NCI-H2171 treated with DMSO at 0.1 percent for 48 hours (cell line): Measurements from ENCODE around the gene FAM170B.

ENCODE experiments used
- DNase-seq: peaks from one replicate; lab custom pipeline; 2025; lab: John Stamatoyannopoulos, UW

FAM170B gene

DNA sequence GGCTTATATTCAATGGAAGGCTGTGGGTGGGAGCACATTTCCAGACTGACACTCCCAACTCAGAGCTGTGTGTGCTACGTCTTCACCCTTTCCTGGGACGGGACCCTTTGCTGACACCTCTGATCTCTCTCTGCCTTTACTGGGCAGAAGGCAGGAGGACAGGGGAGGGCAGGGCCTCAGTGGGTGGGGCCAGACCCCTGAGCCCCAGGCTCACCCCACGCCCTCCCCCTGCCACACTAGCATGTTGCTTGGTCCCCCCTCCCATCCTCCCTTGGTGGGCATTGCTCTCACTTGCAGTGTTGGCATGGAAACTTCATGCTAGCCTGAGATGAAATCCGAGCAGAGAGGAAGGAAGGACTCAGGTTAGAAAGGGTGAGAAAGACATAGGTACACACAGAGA lies 36.0 kb upstream of the FAM170B start:
- DNase-seq: no peak

DNA sequence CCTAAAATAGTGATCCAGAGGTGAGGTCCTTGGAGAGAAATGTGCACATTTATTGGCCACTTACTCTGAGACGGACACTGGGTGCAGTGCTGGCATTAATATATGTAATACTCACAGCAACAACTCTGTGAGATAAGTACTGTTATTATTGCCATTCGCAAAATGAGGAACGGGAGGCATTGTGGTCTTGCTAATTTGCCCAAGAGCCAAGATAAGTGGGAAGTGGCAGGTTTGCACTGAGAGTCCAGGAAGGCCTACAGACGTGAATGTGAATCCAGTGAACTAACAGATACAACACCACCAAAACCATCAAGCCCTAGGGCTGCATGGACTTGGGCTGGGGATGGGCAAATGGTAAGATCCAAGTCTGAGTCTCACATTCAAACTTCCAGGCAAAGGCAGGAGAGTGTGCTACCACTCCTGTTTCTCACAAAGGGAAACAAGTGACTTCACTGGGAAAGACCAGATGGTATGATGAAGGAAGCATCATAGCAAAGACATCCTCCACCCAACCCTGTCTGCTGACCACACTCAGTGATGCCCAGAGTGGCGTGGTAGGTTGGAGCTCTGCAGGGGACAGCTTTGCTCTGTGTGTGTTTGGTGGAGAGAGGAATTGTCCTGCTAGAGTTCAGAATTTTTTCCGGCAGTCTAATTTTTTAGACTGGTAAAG lies 35.1 kb upstream of the FAM170B start:
- DNase-seq: no peak

DNA sequence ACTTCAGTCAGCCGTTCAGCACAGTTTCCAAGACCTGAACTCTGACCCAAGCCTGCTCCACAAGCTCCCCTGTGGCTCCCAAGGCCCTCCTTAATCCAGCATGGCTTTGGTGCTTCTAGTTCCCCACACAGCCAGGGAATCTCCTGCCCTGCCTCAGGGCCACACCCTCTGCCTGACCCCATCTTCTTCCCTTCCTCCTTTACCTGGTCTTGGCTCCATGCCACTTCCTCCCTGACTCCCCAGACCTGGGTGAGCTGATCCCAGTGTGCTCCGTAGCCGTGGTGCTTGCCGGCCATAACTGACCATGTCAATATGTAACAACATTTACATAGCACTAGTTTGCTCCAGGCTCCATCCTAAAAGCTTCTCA lies 34.3 kb upstream of the FAM170B start:
- no peak for DNase-seq

DNA sequence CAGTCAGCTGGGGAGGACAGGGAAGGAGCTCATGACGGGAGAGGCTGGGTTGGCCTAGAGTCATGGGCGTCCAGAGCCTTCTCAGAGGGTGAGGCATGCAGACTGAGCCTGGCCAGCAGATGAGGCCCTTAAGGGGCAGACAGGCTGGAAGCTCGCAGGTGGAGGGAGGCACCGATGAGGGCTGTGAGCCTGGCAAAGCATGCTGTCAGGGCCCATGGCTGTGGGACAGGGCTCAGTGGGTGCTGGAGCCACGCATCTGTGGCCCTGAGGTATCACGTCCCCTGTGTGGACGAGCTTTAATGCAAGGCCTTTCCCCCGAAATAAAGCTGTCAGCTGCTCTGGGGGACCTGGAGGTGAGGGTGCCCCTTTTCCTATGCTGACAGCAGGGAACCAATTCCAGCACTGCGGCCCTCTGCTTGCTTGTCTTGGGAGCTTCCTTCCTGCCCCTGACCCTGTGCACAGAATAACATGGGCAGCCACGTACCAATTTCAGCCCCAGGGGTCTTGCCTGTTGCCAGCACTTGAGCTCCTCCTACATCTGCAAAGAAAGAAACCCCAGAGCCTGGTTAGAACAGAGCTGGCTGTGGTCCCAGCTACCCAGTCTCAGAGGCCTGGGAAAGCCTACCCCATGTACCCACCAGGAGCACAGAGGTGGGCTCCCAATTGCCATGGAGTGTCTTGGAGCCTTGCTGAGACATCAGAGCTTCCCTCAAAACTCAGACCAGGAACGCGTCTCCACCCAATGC lies 33.8 kb upstream of the FAM170B start:
- DNase-seq: no peak

DNA sequence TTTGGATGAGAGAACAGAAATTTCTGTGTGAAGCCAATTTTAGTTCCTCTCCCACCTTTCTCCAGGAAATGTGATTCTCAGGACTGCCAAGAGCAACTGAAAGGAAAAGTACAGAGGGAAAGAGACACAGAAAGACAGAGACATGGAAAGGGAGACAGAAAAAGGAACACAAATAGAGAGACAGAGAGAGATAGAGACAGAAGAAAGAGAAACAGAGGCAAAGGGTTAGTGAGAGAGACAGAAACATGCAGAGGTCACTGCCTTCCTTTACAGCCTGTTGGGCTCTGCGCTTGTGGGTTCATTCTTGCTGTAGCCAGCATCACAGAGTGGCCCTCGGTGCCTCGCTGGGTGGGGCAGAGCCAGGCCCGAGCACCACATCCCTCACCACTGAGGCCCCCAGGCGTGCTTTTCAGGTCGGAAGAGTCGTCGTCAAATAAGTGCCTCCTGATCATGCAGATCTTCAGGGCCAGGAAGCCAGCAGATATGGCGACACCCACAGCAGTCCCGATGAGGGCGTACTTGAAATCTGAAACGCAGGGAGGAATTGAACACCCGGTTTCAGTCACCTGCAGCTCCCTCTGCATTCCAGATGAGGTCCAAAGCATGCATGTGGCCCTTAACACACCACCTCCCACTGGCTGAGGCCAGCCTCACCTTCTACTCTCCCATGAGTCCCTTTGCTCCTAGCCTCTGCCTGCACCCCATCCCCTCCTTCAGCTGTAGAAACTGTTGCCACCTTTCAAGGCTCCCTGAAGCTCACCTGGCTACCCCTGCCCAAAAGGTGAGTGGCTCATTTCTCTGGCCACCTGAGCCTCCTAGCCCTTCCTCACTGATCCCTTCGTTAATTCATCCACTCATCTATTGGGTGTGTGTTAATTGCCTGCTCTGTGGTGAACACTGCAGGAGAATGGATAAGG lies 32.9 kb upstream of the FAM170B start:
- DNase-seq: no peak

DNA sequence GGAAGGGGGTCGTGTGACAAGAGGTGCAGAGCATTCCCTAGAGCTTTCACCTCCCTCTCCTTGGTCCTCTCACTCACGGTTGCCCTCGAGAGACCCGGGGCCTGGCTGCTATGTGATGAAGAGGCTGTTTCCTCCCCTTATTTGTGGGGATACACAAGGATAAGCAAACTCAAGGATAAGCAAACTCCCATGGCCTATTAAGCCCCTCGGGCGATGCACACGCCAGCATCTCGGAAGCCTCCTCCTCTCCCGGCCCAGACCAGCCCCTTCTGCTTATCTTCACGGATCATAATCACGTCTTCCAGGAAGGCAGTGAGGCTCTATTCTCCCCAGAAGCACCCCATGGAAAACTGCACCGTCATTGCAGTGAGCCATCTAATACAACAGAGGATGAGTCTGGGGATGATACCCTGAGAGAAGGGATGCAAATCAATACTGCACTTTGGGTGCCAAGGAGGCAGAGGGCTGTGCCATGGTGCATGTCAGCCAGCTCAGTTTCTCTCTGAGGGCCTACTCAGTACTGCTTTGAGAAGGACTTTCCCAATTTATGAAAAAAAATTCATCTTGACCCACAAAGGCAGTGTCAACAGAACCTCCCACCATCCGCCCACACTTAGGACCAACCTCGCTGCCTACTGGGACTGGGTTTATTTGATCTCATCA lies 32.1 kb upstream of the FAM170B start:
- DNase-seq: no peak

DNA sequence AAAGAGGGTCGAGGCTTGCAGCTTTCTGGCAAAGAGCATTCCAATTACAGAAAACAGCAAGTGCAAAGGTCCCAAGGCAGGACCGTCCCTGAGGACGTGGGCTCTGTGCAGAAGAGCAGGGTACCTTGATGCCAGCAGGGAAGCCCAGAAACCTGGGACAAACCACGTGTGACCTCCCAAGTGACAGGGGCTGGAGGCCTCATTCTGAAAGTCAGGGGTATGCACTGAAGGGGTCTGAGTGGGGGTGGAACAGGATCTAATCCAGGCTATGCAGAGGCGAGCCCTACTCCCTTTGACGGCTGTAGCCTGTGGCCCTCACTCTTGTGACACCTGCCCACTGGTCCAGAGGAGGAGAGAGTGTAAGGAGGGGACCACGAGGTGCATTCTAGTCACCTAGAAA lies 31.4 kb upstream of the FAM170B start:
- DNase-seq: no peak

DNA sequence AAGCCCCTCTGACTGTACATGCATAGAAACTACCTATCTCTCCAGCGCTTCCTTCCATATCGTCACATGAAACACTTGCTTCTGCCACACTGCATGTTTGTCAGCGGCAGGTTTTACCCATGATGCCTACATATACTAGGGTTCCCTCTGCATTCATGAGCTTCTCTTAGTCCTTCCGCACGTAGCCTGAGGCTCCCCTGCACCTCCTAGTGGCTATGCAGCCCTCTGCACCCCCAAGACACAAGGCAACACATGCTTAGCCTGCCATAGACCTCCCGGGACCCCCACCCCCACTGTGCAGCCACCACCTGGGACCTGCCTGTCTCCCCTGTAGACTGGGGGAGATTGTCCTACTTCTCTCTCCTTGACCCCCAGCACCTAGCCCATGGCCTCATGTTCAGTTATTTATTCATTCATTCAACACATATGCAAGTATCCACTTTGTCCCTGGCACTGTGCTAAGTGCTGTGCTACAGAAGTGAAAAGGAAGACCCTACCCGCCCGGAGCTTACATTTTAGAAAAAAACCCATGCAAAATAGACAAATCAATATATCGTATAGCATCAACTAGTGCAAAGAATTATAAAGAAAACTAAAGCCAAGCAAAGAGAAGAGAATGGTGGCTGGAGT lies 30.9 kb upstream of the FAM170B start:
- DNase-seq: no peak

DNA sequence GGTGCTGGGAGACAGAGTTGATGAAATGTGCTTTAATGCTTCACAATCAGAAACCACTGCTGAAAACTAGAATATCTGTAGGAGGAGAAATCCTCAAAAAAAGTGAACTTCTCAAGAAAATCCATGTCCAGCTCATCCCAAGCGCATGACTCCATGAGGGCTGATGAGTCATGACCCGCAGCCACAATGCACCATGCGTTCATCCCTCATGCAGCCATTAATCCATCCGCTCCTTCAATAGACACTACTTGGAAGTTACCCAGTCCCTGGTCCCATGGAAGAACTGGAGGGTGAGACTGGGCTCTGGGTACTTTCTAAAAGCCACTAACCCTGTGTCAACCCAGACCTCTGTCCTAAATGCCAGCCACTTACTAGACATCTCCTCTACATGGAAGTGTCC lies 29.9 kb upstream of the FAM170B start:
- no peak for DNase-seq

DNA sequence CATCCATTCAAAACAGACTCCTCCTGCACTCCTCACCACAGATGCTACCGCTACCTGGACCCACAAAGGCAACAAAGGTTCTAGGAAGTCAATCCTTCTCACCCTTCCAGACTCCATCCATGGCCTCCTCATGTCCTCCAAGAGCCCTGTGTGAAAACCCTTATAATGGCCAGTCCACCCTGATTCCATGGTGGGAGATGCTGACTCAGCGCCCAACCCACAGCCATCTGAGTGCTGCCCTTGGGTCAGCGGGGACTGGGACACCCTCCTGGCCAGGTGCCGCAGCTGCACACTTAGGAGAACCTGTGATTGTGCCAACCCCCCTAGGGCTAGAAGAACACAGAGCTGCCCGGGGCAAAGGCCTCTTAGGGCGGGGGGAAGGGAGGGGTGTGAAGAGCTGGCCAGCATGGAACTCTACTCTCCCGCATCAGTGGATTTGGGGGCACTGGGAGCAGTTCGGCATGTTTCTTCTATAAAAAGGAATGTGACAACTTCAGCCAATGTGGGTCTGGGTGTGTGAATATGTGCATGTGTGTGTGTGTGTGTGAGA lies 29.0 kb upstream of the FAM170B start:
- DNase-seq: no peak

DNA sequence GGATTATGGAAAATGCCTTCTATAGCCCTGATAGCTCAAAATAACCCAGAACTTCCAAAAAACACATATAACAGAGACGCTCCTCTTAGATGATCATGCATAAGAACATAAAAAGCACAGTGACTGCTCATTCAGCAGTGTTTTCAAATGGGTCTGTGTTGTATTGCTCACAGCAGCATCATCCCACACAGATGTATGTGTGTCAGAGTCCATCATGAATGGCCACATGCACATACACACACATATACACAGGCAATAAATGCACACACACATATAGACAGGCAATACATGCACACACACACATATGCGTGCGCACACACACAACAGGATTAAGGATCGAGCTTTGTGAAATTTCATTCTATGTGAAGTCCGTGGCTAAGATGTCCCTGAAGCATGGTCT lies 28.2 kb upstream of the FAM170B start:
- DNase-seq: no peak

DNA sequence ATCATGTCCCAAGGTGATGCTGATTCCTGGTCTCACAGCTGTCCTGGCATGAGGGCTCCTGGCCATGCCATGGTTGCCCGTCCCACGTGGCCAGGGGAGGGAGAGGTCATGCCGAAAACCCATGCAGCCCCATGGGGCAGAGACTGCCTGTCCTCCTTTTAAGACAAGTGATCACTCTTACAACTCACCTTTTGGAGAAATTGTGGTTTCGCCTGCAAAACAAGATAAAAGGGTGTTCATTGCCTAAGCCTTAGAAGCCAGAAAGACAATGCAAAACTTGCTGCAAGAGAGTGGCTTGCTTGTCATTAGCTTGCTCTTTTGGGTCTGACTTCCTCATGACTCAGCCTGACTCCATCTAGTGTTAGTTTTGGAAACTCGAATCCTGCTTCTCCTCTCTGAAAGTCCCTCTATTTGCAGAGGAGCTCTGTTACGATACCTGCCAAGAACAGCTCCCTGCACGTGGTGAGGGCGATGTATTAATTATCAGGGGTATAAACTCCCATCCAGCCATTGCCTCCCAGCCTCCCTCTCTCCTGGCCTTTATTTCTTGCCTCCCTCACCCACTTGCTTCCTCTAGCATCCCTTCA lies 27.7 kb upstream of the FAM170B start:
- DNase-seq: no peak

DNA sequence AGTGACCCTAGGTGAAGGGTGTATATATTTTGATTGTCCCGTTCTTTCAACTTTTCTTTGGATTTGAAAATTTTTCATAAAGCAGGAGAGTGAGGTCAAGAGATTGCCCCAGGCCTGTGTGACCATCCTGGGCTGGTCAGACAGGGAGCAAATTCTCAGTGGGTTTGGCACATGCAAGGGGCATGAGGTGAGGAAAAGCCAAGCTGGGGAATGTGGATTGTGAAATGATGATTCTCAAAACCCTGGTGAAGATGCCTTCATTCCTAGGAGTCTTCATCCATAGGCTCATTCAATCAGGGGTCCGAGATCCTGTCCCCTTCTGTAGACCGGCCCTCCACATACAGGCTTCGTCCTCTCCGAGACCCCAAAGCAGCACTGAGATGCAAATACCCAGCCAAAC lies 27.0 kb upstream of the FAM170B start:
- DNase-seq: no peak

DNA sequence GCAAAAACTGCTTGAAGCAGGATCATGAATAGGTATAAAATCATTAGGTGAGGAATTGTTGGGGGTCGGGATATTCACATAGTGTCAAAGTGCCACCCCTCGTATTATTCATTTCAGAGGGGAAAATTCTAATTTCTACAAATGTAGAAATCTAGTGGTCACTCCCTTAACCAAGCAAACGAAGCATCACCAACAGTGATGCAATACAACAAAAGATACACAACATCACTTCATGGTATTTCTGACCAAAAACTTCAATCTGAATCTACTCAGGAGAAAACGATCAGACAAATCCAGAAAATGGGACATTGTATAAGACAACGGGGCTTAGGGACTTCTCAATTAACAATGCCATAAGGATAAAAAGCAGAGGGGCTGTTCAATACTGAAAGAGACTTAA lies 26.3 kb upstream of the FAM170B start:
- no peak for DNase-seq

DNA sequence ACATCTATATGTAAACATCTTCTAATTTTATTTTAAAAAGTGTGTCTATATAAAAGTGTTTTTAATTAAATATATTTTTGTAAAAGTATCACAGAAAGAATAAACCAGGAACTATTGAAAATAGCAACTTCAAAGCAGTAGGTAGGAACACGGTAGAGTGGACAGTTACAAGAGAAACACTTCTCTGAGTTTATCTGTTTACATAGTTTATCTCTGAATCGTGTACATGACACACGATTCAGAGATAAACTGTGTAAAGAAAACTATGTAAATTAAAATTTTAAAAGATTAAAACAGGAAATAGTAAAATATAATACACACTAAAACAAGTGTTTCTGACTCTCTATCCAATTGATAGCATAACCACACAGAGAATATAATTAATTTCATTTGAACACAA lies 25.1 kb upstream of the FAM170B start:
- DNase-seq: no peak

DNA sequence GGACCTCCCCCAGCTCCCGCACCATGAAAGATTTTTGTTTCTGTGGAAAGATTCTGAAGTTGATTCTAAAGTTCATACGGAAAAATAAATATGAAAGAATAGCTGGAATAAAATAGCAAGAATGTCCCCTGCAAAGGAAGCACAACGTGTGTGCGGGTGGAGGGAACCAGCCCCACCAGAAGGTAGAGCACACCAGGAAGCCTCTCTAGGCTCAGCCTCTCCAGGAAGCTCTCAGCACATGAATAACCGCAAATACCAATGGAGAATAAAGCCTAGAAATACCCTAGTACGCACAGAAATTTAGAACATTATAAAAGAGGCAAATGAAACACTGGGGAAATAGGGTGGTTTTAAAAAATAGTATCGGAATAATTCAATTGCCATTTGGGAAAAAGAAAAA lies 24.6 kb upstream of the FAM170B start:
- DNase-seq: no peak

DNA sequence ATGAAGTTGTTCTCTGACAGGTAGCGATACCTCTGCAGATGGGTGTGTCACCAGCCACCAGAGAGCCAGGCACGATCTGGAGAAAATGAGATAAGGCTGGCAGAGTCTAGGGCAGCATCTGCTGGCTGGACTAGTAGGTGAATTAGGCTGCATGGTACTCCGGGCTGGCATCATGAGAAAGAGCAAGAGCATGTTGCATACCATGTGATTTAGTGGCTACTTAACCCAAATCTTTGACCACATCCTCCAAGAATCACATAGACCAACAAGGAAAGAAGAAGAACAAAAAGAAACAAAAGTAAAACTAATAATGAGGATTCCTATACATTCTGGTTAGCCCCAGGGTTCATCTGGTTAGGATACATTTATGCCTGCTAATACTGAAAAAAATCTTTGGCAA lies 23.4 kb upstream of the FAM170B start:
- no peak for DNase-seq

DNA sequence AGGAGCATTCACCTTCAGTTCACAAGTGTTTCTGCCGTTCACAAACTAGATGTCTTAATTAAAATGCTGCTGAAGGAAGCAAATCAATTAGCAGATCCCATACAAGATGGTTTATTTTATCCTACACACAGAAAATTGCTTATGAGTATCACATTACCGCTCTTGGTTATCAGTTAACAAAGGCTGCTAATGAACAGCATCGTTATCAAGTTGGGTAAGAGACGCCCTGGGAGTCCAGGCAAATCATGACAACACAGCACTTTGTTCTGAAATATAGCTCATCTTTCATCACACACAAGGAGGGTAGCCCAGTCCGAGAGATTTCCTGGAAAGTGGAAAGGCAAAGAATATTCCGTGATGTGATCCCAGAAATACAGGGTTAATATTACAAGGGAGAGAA lies 20.8 kb upstream of the FAM170B start:
- no peak for DNase-seq

DNA sequence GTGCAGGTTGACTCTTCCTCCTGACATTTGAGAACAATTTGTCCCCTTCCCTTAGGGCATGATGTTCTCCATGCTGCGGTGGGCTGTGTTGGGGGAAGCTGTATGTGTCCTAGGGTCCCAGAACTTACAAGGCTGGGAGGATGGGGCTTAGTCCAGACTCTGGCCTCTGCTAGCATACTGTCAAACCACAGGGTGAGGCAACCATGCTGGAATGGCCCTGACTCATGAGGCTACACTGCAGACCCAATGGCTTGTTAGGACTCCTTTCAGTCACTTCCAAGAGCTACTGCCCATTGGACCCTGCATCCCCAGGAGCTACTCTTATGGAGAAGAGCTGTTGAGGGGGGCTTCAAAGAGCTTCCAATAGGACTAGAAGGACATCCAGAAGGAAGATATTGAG lies 20.1 kb upstream of the FAM170B start:
- no peak for DNase-seq

DNA sequence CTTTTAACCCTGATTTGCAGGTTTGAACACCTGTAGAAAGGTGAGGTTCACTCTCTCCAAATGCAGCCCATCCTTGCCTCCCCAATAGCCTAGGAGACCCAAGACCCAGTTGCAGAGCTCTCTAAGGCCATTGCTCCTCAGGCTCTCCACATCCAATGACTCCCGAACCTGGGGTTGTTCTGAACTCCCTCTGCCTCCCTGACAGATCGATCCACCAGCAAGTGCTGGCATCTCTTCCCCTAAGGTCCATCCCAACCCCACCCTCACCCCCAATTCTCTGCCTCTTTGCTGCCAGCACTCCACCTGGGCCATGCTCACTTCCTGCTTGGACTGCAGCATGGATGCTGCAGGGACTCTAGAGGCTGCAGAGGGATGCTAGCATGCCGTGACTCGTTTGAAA lies 19.3 kb upstream of the FAM170B start:
- DNase-seq: no peak

DNA sequence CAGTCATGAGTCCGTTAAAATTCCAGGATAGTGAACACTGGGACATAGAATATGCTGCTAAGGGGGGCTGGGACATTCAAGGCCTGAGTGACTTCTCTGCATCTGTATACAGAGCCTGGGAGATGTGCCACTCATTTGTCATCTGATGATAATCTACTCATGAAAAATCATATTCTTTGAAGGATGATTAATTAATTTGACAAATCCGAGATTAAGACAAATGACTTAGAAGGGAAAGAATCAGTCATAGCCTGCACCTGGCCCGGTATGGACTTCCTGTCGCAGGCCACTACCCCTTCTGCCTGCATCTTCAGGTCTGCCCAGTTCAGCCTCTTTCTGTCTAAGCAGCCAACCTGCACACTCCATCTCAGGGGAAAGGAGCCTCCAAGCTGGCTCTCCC lies 18.8 kb upstream of the FAM170B start:
- no peak for DNase-seq
